Esophagus muscularis mucosa (tissue), 4 donors: ENCODE data around the gene MRPL37. TPM values are rescaled to one million over a fixed set of nuclear protein-coding genes. Genes with fewer than 3 reads are reported as not detected.
"Not testable (repeated sequence)": the region's sequence is repeated elsewhere in the genome, so short reads cannot be mapped to it uniquely, and the experiment has no call there.

Experiments used
- DNase-seq: peaks from one replicate; pipeline ENCODE4 v3.0.0-alpha.2; 2017; ENCODE audit errors: extremely low spot score
- H3K27ac ChIP-seq, 4 donors: fragments of 200-600 bp; sonication (generic); replicated peaks in 1 of 4; 1 replicate in 3 of 4; 2 replicates in 1 of 4; pipeline ENCODE4 v1.5.1; 2016 to 2019; ENCODE audit warnings: mild to moderate bottlenecking in 1 of 4
- H3K27me3 ChIP-seq, 4 donors: fragments of 200-600 bp; sonication (generic); one replicate each; pipeline versions ENCODE4 v1.5.1 to v1.6.0; 2016 to 2019
- H3K36me3 ChIP-seq, 4 donors: fragments of 200-600 bp; sonication (generic); one replicate each; pipeline ENCODE4 v1.5.1; 2016 to 2019
- H3K4me1 ChIP-seq, 4 donors: fragments of 200-600 bp; sonication (generic); one replicate each; pipeline ENCODE4 v1.5.1; 2016 to 2019
- H3K4me3 ChIP-seq, 4 donors: fragments of 200-600 bp; sonication (generic); 1 replicate in 2 of 4; 2 replicates in 2 of 4; pipeline ENCODE4 v1.5.1; 2016 to 2019; ENCODE audit warnings: mild to moderate bottlenecking in 4 of 4, moderate library complexity in 1 of 4
- H3K9me3 ChIP-seq, 4 donors: fragments of 200-600 bp; sonication (generic); 1 replicate in 3 of 4; 2 replicates in 1 of 4; pipeline ENCODE4 v1.5.1; 2016 to 2019
- EP300 ChIP-seq: sonication (generic); formaldehyde crosslinking; IDR thresholded peaks from one replicate; pipeline ENCODE4 v1.6.1; 2017; ENCODE audit warnings: antibody characterized with exemption
- POLR2A ChIP-seq: fragments of 450-650 bp; IDR thresholded peaks from one replicate; pipeline ENCODE4 v1.6.1; 2017; ENCODE audit warnings: antibody characterized with exemption, moderate library complexity, mild to moderate bottlenecking, low read depth
- POLR2AphosphoS5 ChIP-seq, 2 donors: sonication (generic); formaldehyde crosslinking; IDR thresholded peaks; one replicate each; pipeline ENCODE4 v1.6.1; 2017; ENCODE audit warnings: antibody characterized with exemption in 2 of 2
- WGBS: methylation state at CpG from one replicate; pipeline ENCODE4 v1.1.5; 2018; 5-methylcytosine and 5-hydroxymethylcytosine counted together
- intact Hi-C: fragments of 100-400 bp; cut with DNase I; formaldehyde crosslinking; loops from one replicate; pipeline ENCODE4 v1.15.1; 2023
- total RNA-seq, 4 donors: library from RNA; depleted of rRNA; stranded (reverse); fragments of >200 nt; gene quantifications; one replicate each; pipeline versions ENCODE4 v1.1.0 to v1.2.1, GENCODE V29; 2016
- TF ChIP-seq, protein P1 (sequence below), 3 experiments: fragments of 200-600 bp in 2 of 3; fragments of 450-650 bp in 1 of 3; sonication (generic) in 2 of 3; IDR thresholded peaks; one replicate each; pipeline ENCODE4 v1.5.1; 2017 to 2019; ENCODE audit warnings: antibody characterized with exemption in 3 of 3, mild to moderate bottlenecking in 2 of 3, moderate library complexity in 1 of 3

The MRPL37 gene
- total RNA-seq, 4 donors from 2014 or later, result 54.2 to 62.1 (median 58.4) TPM

DNA sequence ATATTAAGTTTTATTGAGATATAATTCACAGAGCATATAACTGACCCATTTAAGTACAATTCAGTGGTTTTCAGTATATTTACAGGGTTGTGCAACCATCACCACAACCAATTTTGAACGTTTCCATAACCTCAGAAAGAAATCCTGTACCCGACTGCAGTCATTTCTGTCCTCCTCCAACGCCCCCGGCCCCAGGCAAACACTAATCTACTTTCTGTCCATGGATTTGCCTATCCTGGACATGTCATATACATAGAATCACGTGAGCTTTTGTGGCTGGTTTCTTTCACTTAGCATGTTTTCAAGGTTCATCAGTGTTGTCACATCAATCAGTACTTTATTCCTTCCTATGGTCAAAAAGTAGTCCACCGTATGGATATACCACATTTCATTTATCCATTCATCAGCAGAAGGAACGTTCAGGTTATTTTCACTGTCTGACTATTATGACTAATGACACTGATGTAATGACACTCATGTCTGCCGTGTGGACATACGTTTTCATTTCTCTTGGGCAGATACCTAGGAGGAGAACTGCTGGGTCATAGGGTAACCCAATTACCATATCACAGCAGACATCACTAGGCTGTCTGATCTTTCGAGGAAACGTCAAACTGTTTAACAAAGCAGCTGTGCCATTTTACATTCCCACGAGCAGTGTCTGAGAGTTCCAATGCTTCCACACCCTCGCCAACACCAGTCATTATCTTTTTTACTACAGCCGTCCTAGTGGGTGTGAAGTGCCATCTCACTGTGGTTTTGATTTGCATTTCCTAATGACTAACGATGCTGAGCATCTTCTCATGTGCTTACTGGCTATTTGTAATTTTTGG, 30.8 kb downstream of the MRPL37 start:
- no peaks in the 10 kb centered on the region for H3K9me3 ChIP-seq
- intact Hi-C loops, result no loop called here
- H3K27ac ChIP-seq, result no peak overlapping the region
- TF ChIP-seq EP300, result no peak
- TF ChIP-seq POLR2A, result no peak
- TF ChIP-seq, protein P1, sequence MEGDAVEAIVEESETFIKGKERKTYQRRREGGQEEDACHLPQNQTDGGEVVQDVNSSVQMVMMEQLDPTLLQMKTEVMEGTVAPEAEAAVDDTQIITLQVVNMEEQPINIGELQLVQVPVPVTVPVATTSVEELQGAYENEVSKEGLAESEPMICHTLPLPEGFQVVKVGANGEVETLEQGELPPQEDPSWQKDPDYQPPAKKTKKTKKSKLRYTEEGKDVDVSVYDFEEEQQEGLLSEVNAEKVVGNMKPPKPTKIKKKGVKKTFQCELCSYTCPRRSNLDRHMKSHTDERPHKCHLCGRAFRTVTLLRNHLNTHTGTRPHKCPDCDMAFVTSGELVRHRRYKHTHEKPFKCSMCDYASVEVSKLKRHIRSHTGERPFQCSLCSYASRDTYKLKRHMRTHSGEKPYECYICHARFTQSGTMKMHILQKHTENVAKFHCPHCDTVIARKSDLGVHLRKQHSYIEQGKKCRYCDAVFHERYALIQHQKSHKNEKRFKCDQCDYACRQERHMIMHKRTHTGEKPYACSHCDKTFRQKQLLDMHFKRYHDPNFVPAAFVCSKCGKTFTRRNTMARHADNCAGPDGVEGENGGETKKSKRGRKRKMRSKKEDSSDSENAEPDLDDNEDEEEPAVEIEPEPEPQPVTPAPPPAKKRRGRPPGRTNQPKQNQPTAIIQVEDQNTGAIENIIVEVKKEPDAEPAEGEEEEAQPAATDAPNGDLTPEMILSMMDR (IDR thresholded peaks at IDR 0.05), result no peak
- no peak for TF ChIP-seq POLR2AphosphoS5 (IDR thresholded peaks at IDR 0.05)
- no peaks in the 10 kb centered on the region for H3K27me3 ChIP-seq
- peaks cover 0 to 27% (median 11%) of the 10 kb centered on the region in 4 donors for H3K36me3 ChIP-seq
- H3K4me3 ChIP-seq, result no peak overlapping the region
- H3K4me1 ChIP-seq, result peaks cover 6 to 34% (median 22%) of the 10 kb centered on the region in 4 donors
- 70% methylated on average over 15 of the region's 15 CpGs for WGBS
- DNase-seq, result no peak

DNA sequence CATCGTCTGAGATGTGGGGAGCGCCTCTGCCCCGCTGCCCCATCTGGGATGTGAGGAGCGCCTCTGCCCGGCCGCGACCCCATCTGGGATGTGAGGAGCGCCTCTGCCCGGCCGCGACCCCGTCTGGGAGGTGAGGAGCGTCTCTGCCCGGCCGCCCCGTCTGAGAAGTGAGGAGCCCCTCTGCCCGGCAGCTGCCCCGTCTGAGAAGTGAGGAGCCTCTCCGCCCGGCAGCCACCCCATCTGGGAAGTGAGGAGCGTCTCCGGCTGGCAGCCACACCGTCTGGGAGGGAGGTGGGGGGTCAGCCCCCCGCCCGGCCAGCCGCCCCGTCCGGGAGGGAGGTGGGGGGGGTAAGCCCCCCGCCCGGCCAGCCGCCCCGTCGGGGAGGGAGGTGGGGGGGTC, 33.2 kb downstream of the MRPL37 start:
- Histone ChIP-seq H3K36me3 (peaks cover 13 to 33% (median 28%) of the 10 kb centered on the region in 4 donors), H3K4me1 (peaks cover 6 to 20% (median 15%) of the 10 kb centered on the region in 4 donors)
- H3K27ac ChIP-seq, H3K27me3 ChIP-seq, H3K9me3 ChIP-seq, DNase-seq, H3K4me3 ChIP-seq, intact Hi-C loops: not testable (repeated sequence)
- no CpG with 5 or more reads among the region's 33 CpGs for WGBS

DNA sequence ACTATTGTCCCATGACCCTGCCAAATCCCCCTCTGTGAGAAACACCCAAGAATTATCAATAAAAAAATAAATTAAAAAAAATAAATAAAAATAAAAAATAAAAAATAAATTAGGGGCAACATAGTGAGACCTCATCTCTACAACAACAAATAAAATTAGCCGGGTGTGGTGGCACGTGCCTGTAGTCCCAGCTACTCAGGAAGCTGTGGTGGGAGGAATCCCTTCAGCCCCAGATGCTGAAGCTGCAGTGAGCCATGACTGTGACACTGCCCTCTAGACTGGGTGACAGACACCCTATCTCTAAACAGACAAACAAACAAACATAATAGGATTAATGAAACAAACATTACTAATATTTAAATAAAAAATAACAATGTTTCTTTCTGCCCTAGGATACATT, 34.3 kb downstream of the MRPL37 start:
- no peaks in the 10 kb centered on the region for H3K27me3 ChIP-seq
- 83% methylated on average over 2 of the region's 2 CpGs for WGBS
- intact Hi-C loops, result no loop called here

DNA sequence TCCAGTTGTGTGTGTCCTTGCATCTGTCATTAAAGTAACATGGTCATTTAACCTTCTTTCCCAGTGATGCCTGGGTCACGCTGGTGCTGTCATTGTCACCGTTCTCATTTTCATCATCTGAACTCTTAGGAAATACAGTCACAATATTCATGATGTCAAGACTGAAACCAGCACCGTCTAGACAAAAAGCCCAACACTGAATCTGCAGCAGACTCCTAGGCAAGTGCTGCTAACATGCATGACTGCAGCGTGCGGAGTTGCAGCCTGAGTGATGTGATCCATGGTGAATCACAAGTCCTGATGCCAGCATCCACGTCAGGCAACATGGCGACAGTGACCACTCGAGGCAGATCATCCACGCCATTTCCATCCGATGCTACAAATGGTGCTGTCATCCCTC, 37.6 kb downstream of the MRPL37 start:
- Histone ChIP-seq H3K27me3 (no peaks in the 10 kb centered on the region), H3K36me3 (peaks cover 33 to 65% (median 62%) of the 10 kb centered on the region in 4 donors), H3K27ac (no peak overlapping the region), H3K4me1 (peaks cover 0 to 7% (median 3%) of the 10 kb centered on the region in 4 donors), H3K4me3 (no peak overlapping the region), H3K9me3 (no peaks in the 10 kb centered on the region)
- no peak for DNase-seq
- no peak for TF ChIP-seq POLR2AphosphoS5 (IDR thresholded peaks at IDR 0.05)
- no peak for TF ChIP-seq POLR2A
- TF ChIP-seq EP300, result no peak
- TF ChIP-seq, protein P1 (IDR thresholded peaks at IDR 0.05), result no peak
- 95% methylated on average over 10 of the region's 10 CpGs for WGBS
- intact Hi-C loops, result no loop called here

More for the DNA sequence above, 34.3 kb downstream of the MRPL37 start:
- no peak for TF ChIP-seq POLR2A
- TF ChIP-seq EP300, result no peak
- TF ChIP-seq, protein P1 (IDR thresholded peaks at IDR 0.05), result no peak
- TF ChIP-seq POLR2AphosphoS5 (IDR thresholded peaks at IDR 0.05), result no peak
- no peak overlapping the region for H3K4me3 ChIP-seq
- H3K27ac ChIP-seq, result no peak overlapping the region
- H3K9me3 ChIP-seq, result no peaks in the 10 kb centered on the region
- H3K4me1 ChIP-seq, result peaks cover 2 to 10% (median 8%) of the 10 kb centered on the region in 4 donors
- peaks cover 23 to 39% (median 36%) of the 10 kb centered on the region in 4 donors for H3K36me3 ChIP-seq
- DNase-seq, result no peak

DNA sequence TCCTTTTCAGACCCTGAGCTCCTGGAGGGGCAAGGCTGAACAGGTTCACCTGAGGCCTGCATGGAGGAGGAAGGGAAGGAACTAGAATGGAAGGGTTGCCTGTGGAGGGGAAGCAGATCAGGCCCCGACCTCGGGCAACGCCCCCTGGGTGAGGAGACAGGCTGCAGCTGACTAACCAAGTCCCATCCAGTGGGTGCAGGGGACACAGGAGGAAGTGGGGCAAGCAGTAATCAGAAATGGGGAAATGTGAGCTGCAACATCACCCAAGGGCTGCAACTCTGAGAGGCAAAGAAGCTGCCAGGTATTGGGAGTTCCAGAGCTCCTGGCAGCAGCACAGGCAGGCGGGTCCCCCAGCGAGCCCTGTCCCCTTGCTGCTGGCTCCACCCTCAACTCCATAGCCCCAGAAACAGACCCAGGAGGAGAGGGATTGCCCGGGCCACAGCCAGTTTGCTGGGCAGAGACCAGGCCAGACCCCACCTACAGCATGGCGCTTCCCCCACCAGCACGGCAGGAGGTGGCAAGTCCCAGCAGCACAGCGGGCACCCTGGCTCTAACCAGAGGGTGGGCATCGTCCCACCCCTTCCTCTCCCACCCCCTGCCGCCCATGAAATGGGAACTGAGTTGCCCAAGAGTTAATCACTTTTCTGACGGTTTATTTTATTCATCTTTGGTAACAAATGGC, 38.5 kb downstream of the MRPL37 start:
- Histone ChIP-seq H3K36me3 (peaks cover 38 to 74% (median 70%) of the 10 kb centered on the region in 4 donors), H3K4me1 (peaks cover 0 to 7% (median 3%) of the 10 kb centered on the region in 4 donors), H3K27ac (no peak overlapping the region), H3K9me3 (no peaks in the 10 kb centered on the region), H3K4me3 (no peak overlapping the region), H3K27me3 (no peaks in the 10 kb centered on the region)
- no peak for DNase-seq
- intact Hi-C loops, result no loop called here
- WGBS, result 79% methylated on average over 9 of the region's 12 CpGs
- TF ChIP-seq, protein P1 (IDR thresholded peaks at IDR 0.05), result no peak
- TF ChIP-seq POLR2A (no peak), POLR2AphosphoS5 (IDR thresholded peaks at IDR 0.05) (no peak), EP300 (no peak)
